H1 (cell line): Measurements from ENCODE around the gene RMDN2. TPM values are rescaled to one million over a fixed set of nuclear protein-coding genes. Genes with fewer than 3 reads are reported as not detected.

ENCODE experiments used
- CTCF ChIA-PET: fragments of 300-600 bp; sonication (Branson Sonifier 250); formaldehyde crosslinking; loops from one replicate; lab custom pipeline; 2021; ENCODE audit not compliant: partially characterized antibody; lab: Charles Lee
- POLR2A ChIA-PET: fragments of 300-600 bp; sonication (Branson Sonifier 250); formaldehyde crosslinking; loops from one replicate; lab custom pipeline; 2021; ENCODE audit warnings: inconsistent platforms; ENCODE audit not compliant: partially characterized antibody; lab: Charles Lee
- DNase-seq, 2 experiments: peaks; one replicate each; pipeline versions ENCODE4 v3.0.0 to v3.0.0-alpha.2; 2010 to 2022; ENCODE audit warnings: low spot score in 2 of 2, low read depth in 1 of 2, mixed read lengths in 1 of 2
- FAIRE-seq: peaks from 2 replicates; lab custom pipeline; 2011; peaks lifted over from hg19 to GRCh38; lab: Jason Lieb, UNC
- H2AFZ ChIP-seq: 2 replicates; pipeline ENCODE4 v1.8.1; 2012; ENCODE audit warnings: low read length, inconsistent platforms
- H2AK5ac ChIP-seq: 2 replicates; pipeline ENCODE4 v1.6.1; 2013; ENCODE audit warnings: low read depth, low read length
- H2BK120ac ChIP-seq: replicated peaks from 2 replicates; pipeline ENCODE3; 2013; ENCODE audit warnings: low read depth, low read length, inconsistent platforms
- H2BK12ac ChIP-seq: 2 replicates; pipeline ENCODE4 v1.6.1; 2013; ENCODE audit warnings: low read depth, low read length
- H2BK15ac ChIP-seq: 2 replicates; pipeline ENCODE4 v1.6.1; 2013; ENCODE audit warnings: low read length
- H2BK20ac ChIP-seq: 2 replicates; pipeline ENCODE4 v1.6.1; 2013; ENCODE audit warnings: low read length
- H2BK5ac ChIP-seq: 2 replicates; pipeline ENCODE4 v1.6.1; 2013; ENCODE audit warnings: low read depth, low read length
- H3K14ac ChIP-seq: 2 replicates; pipeline ENCODE4 v1.6.1; 2013; ENCODE audit warnings: inconsistent platforms; ENCODE audit not compliant: insufficient read length
- H3K18ac ChIP-seq: 2 replicates; pipeline ENCODE4 v1.6.1; 2013; ENCODE audit warnings: low read length; ENCODE audit errors: extremely low read depth
- H3K23ac ChIP-seq: 2 replicates; pipeline ENCODE4 v1.6.1; 2013; ENCODE audit warnings: inconsistent platforms; ENCODE audit not compliant: insufficient read length
- H3K23me2 ChIP-seq: 2 replicates; pipeline ENCODE4 v1.6.1; 2013; ENCODE audit warnings: low read depth, low read length
- H3K27ac ChIP-seq: 2 replicates; pipeline ENCODE4 v1.6.1; 2011; ENCODE audit warnings: low read depth, low read length, inconsistent platforms
- H3K27me3 ChIP-seq, 4 experiments: replicated peaks in 1 of 4; 1 replicate in 1 of 4; 2 replicates in 3 of 4; pipeline versions ENCODE4 v1.6.1 to v1.8.1; 2011 to 2013; ENCODE audit warnings: low read length in 3 of 4, mild to moderate bottlenecking in 3 of 4, inconsistent platforms in 2 of 4, mixed read lengths in 2 of 4, moderate library complexity in 1 of 4; ENCODE audit not compliant: control insufficient read depth in 3 of 4, insufficient read depth in 3 of 4; ENCODE audit errors: extremely low read depth in 1 of 4
- H3K36me3 ChIP-seq, 4 experiments: 2 replicates each; pipeline versions ENCODE4 v1.6.1 to v1.8.1; 2011 to 2013; ENCODE audit warnings: mild to moderate bottlenecking in 4 of 4, low read length in 3 of 4, moderate library complexity in 2 of 4, control low read depth in 1 of 4, inconsistent platforms in 1 of 4; ENCODE audit not compliant: insufficient read depth in 4 of 4, control insufficient read depth in 2 of 4
- H3K4ac ChIP-seq: replicated peaks from 2 replicates; pipeline ENCODE3; 2013; ENCODE audit warnings: low read length, low read depth, mixed read lengths, inconsistent platforms; ENCODE audit not compliant: insufficient read length
- H3K4me1 ChIP-seq, 4 experiments: replicated peaks in 1 of 4; 1 replicate in 1 of 4; 2 replicates in 3 of 4; pipeline versions ENCODE4 v1.6.1 to v1.8.1; 2011 to 2013; ENCODE audit warnings: low read length in 3 of 4, inconsistent platforms in 2 of 4, mixed read lengths in 1 of 4; ENCODE audit not compliant: insufficient read depth in 4 of 4, control insufficient read depth in 3 of 4
- H3K4me2 ChIP-seq, 2 experiments: 2 replicates each; pipeline versions ENCODE4 v1.6.1 to v1.8.1; 2011 to 2013; ENCODE audit warnings: low read depth in 2 of 2, low read length in 2 of 2, control low read depth in 1 of 2, inconsistent platforms in 1 of 2, mild to moderate bottlenecking in 1 of 2; ENCODE audit not compliant: insufficient read depth in 1 of 2
- H3K4me3 ChIP-seq, 4 experiments: fragments of 200-600, 300-600 bp in 1 of 4; sonication (generic), shearing (Covaris generic), sonication (Bioruptor Twin) in 1 of 4; 2 replicates each; pipeline versions ENCODE4 v1.5.1 to v1.8.1; 2011 to 2016; ENCODE audit warnings: low read length in 4 of 4, low read depth in 3 of 4, control low read depth in 2 of 4, inconsistent platforms in 2 of 4, mild to moderate bottlenecking in 2 of 4, mixed read lengths in 1 of 4, moderate library complexity in 1 of 4; ENCODE audit not compliant: insufficient read depth in 2 of 4; ENCODE audit errors: extremely low read depth in 1 of 4
- H3K56ac ChIP-seq: replicated peaks from 2 replicates; pipeline ENCODE3; 2013; ENCODE audit warnings: low read depth, mild to moderate bottlenecking, mixed read lengths, low read length, inconsistent platforms; ENCODE audit not compliant: insufficient read length
- H3K79me1 ChIP-seq: 2 replicates; pipeline ENCODE4 v1.6.1; 2013; ENCODE audit warnings: low read depth, low read length, control low read depth
- H3K79me2 ChIP-seq, 2 experiments: 2 replicates each; pipeline versions ENCODE4 v1.6.1 to v1.8.1; 2012 to 2013; ENCODE audit warnings: low read length in 2 of 2, mild to moderate bottlenecking in 2 of 2, inconsistent platforms in 1 of 2; ENCODE audit not compliant: insufficient read depth in 2 of 2, control insufficient read depth in 1 of 2
- H3K9ac ChIP-seq, 4 experiments: replicated peaks in 1 of 4; 1 replicate in 1 of 4; 2 replicates in 3 of 4; pipeline versions ENCODE4 v1.6.1 to v1.8.1; 2011 to 2013; ENCODE audit warnings: low read depth in 3 of 4, low read length in 3 of 4, control low read depth in 2 of 4, mild to moderate bottlenecking in 2 of 4, moderate library complexity in 2 of 4, inconsistent platforms in 1 of 4; ENCODE audit errors: extremely low read depth in 1 of 4
- H3K9me3 ChIP-seq, 2 experiments: 2 replicates each; pipeline versions ENCODE4 v1.6.1 to v1.8.1; 2012 to 2013; ENCODE audit warnings: mild to moderate bottlenecking in 2 of 2, moderate library complexity in 2 of 2, control low read depth in 1 of 2, inconsistent platforms in 1 of 2, low read depth in 1 of 2, low read length in 1 of 2, mixed read lengths in 1 of 2; ENCODE audit not compliant: insufficient read depth in 2 of 2
- H4K20me1 ChIP-seq, 2 experiments: replicated peaks in 1 of 2; 2 replicates each; pipeline versions ENCODE3 to v1.8.1; 2011 to 2013; ENCODE audit warnings: inconsistent platforms in 2 of 2, low read length in 2 of 2, mild to moderate bottlenecking in 1 of 2; ENCODE audit not compliant: insufficient read depth in 2 of 2, control insufficient read depth in 1 of 2
- H4K5ac ChIP-seq: 2 replicates; pipeline ENCODE4 v1.6.1; 2013; ENCODE audit warnings: low read length, low read depth, mixed read lengths, inconsistent platforms; ENCODE audit not compliant: insufficient read length
- H4K8ac ChIP-seq: 2 replicates; pipeline ENCODE4 v1.8.0; 2013; ENCODE audit warnings: mild to moderate bottlenecking, moderate library complexity, low read length, inconsistent platforms; ENCODE audit not compliant: insufficient read depth; ENCODE audit errors: extremely low read depth
- H4K91ac ChIP-seq: replicated peaks from 2 replicates; pipeline ENCODE3; 2013; ENCODE audit warnings: low read length, mixed read lengths, inconsistent platforms; ENCODE audit not compliant: insufficient read length
- GABPA ChIP-seq: IDR thresholded peaks from 2 replicates; pipeline ENCODE4 v1.6.1; 2011; ENCODE audit warnings: mild to moderate bottlenecking, low read length, moderate library complexity, borderline replicate concordance; ENCODE audit not compliant: insufficient read depth
- KDM5A ChIP-seq: fragments of 200-600 bp; IDR thresholded peaks from 2 replicates; pipeline ENCODE4 v1.7.1; 2012; ENCODE audit warnings: mild to moderate bottlenecking, low read length, inconsistent platforms, mixed read lengths
- RXRA ChIP-seq: IDR thresholded peaks from 2 replicates; pipeline ENCODE4 v1.6.1; 2011; ENCODE audit warnings: low read depth, mild to moderate bottlenecking, low read length, moderate library complexity; ENCODE audit not compliant: insufficient read depth
- SAP30 ChIP-seq: fragments of 300-600 bp; sonication (generic); IDR thresholded peaks from 2 replicates; pipeline ENCODE4 v1.7.1; 2012; ENCODE audit warnings: low read length, moderate library complexity, mild to moderate bottlenecking, inconsistent platforms; ENCODE audit not compliant: insufficient read depth, insufficient replicate concordance
- WGBS, 2 experiments: shearing (Covaris generic) in 1 of 2; methylation state at CpG; one replicate each; pipeline versions ENCODE4 v1.1.6 to v1.1.7; 2013 to 2015; ENCODE audit warnings: low lambda C conversion rate in 2 of 2, mixed read lengths in 2 of 2, inconsistent platforms in 1 of 2, low coverage in 1 of 2, missing lambda C conversion rate in 1 of 2; ENCODE audit not compliant: insufficient replicate concordance in 2 of 2, insufficient coverage in 1 of 2, insufficient read length in 1 of 2; ENCODE audit errors: extremely low coverage in 1 of 2, missing lambda C conversion rate in 1 of 2; 5-methylcytosine and 5-hydroxymethylcytosine counted together
- polyA plus RNA-seq, 7 experiments: library from polyadenylated mRNA; depleted of rRNA in 3 of 7; stranded (reverse) in 5 of 7; unstranded in 2 of 7; fragments of >200 nt in 5 of 7; fragments of 200-250 nt in 2 of 7; gene quantifications; 1 replicate in 5 of 7; 2 replicates in 1 of 7; 4 replicates in 1 of 7; pipeline versions ENCODE4 v1.2.1 to v1.2.3, GENCODE V29; 2011 to 2013; ENCODE audit warnings: missing spikeins in 2 of 7, mixed read lengths in 2 of 7
- total RNA-seq: library from RNA; stranded (reverse); fragmentation: NEBNext Ultra II Directional; extraction: Animal tissue kit (Norgen Biotek cat#: 25700); gene quantifications from 2 replicates; pipeline ENCODE4 v1.2.1, GENCODE V29; 2021

RMDN2 gene
- total and polyA plus RNA-seq, 2 of the 8 experiments (the other 6 are each of a cell fraction or from before 2014, with no cell fraction given) = 0.53 to 3.0 TPM

DNA sequence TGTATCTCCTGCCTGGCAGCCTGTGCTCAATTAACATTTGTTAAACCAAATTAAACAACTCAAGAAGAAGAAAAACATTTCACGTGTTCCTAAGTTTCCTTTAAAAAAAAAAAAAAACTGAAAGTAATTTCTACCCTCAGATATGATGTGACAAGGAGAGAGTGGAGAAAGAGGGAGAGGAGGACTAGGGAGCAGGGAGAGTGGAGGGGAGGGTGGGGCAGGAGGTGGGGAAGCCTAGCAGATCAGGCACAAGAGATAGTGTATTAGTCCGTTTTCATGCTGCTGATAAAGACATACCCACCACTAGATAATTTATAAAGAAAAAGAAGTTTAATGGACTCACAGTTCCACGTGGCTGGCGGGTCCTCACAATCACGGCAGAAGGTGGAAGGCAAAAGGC is 104.4 kb downstream of the RMDN2 start:
- no peak for FAIRE-seq
- Histone ChIP-seq H3K9ac (no peak overlapping the region), H2BK120ac (no peak overlapping the region), H3K4me2 (no peak overlapping the region), H2BK12ac (no peak overlapping the region), H3K56ac (no peak overlapping the region), H2AK5ac (no peak overlapping the region), H3K36me3 (no peaks in the 10 kb centered on the region), H3K79me1 (no peaks in the 10 kb centered on the region), H2BK15ac (no peak overlapping the region), H3K27ac (no peak overlapping the region), H3K79me2 (no peaks in the 10 kb centered on the region), H3K23me2 (no peaks in the 10 kb centered on the region), H3K4me1 (peaks cover 0 to 3% (median 1%) of the 10 kb centered on the region in 4 experiments; a peak in 3 of 7 replicates), H3K27me3 (no peaks in the 10 kb centered on the region), H4K5ac (no peak overlapping the region), H2AFZ (no peak overlapping the region), H3K18ac (no peak overlapping the region), H2BK5ac (no peak overlapping the region), H3K4me3 (no peak overlapping the region), H4K8ac (no peak overlapping the region), H4K91ac (no peak overlapping the region), H3K9me3 (no peaks in the 10 kb centered on the region), H3K23ac (no peak overlapping the region), H3K4ac (no peak overlapping the region), H2BK20ac (no peak overlapping the region), H4K20me1 (no peaks in the 10 kb centered on the region), H3K14ac (no peak overlapping the region)
- POLR2A ChIA-PET = no interaction called here
- WGBS, 2 experiments = 90% methylated on average over 5 of the region's 5 CpGs; no CpG with 5 or more reads in 1 of the 2 experiments
- no peak for DNase-seq
- CTCF ChIA-PET = no interaction called here
- TF ChIP-seq GABPA = no peak
- TF ChIP-seq SAP30 = no peak
- TF ChIP-seq KDM5A = no peak
- TF ChIP-seq RXRA = no peak
